ENCODE measurements around the gene APBA1.

- TF ChIP-seq POLR2A (IDR thresholded peaks at IDR 0.05; ENCODE audit: low read depth, low read length): no peak
- no peak for TF ChIP-seq POLR2AphosphoS5 (IDR thresholded peaks at IDR 0.05; ENCODE audit: low read depth, low read length)
These were observed 238.8 kb downstream of the APBA1 start for GRCh38 chr9:69433392-69433791.
